Neural cell (in vitro differentiated cells): ENCODE data around the gene ROS1.

Experiments
- RAD21 ChIP-seq: fragments of 450-650 bp; conservative IDR thresholded peaks from 2 replicates; pipeline ENCODE4 v1.6.1; 2014; ENCODE audit warnings: antibody characterized with exemption, mild to moderate bottlenecking, moderate library complexity
- REST ChIP-seq: IDR thresholded peaks from 2 replicates; pipeline ENCODE4 v1.6.1; 2012; ENCODE audit warnings: borderline replicate concordance

- TF ChIP-seq REST (no peak), RAD21 (no peak)
These were observed at the start of gene ROS1 for GRCh38 chr6:117425431-117426153.
